DND-41 (cell line): ENCODE data around the gene ARMC3.
"Not testable (repeated sequence)": the region's sequence is repeated elsewhere in the genome, so short reads cannot be mapped to it uniquely, and the experiment has no call there.

Experiments
- ATAC-seq: fragments of 200-7000 bp; cut with Tn5 transposase; 3 replicates; pipeline ENCODE4 v1.9.1; 2021; ENCODE audit warnings: low read depth; ENCODE audit not compliant: insufficient read depth
- DNase-seq: peaks from one replicate; pipeline ENCODE4 v3.0.0-alpha.2; 2020
- H2AFZ ChIP-seq: 2 replicates; pipeline ENCODE4 v1.6.0; 2012; ENCODE audit warnings: low read depth, low read length
- H3K27ac ChIP-seq: 2 replicates; pipeline ENCODE4 v1.5.1; 2012; ENCODE audit warnings: low read length, inconsistent platforms
- H3K27me3 ChIP-seq: fragments of 200-600 bp; sonication (generic); 2 replicates; pipeline ENCODE4 v1.6.0; 2012; ENCODE audit warnings: low read length, mild to moderate bottlenecking, inconsistent platforms; ENCODE audit not compliant: insufficient read depth, poor library complexity
- H3K36me3 ChIP-seq: 2 replicates; pipeline ENCODE4 v1.5.1; 2012; ENCODE audit warnings: low read length, inconsistent platforms; ENCODE audit not compliant: insufficient read depth
- H3K4me1 ChIP-seq: 2 replicates; pipeline ENCODE4 v1.5.1; 2012; ENCODE audit warnings: mild to moderate bottlenecking, low read length; ENCODE audit not compliant: insufficient read depth
- H3K4me2 ChIP-seq: 2 replicates; pipeline ENCODE4 v1.6.0; 2012; ENCODE audit warnings: mild to moderate bottlenecking, moderate library complexity, low read length, inconsistent platforms; ENCODE audit not compliant: insufficient read depth
- H3K4me3 ChIP-seq, 2 experiments: fragments of 200-600 bp in 1 of 2; shearing (Covaris generic) in 1 of 2; 2 replicates each; pipeline ENCODE4 v1.5.1; 2012 to 2016; ENCODE audit warnings: inconsistent platforms in 2 of 2, low read length in 2 of 2, mild to moderate bottlenecking in 2 of 2, low read depth in 1 of 2, moderate library complexity in 1 of 2
- H3K79me2 ChIP-seq: 2 replicates; pipeline ENCODE4 v1.6.0; 2012; ENCODE audit warnings: low read length, inconsistent platforms; ENCODE audit not compliant: insufficient read depth
- H3K9ac ChIP-seq: 2 replicates; pipeline ENCODE4 v1.6.0; 2012; ENCODE audit warnings: low read depth, mild to moderate bottlenecking, inconsistent platforms, low read length, moderate library complexity
- H3K9me3 ChIP-seq: 2 replicates; pipeline ENCODE4 v1.5.1; 2012; ENCODE audit warnings: low read length, moderate library complexity, mild to moderate bottlenecking, inconsistent platforms; ENCODE audit not compliant: insufficient read depth, severe bottlenecking
- H4K20me1 ChIP-seq: 2 replicates; pipeline ENCODE4 v1.6.0; 2012; ENCODE audit warnings: low read length; ENCODE audit not compliant: insufficient read depth
- CTCF ChIP-seq: IDR thresholded peaks from 2 replicates; pipeline ENCODE4 v1.5.1; 2012; ENCODE audit warnings: borderline replicate concordance, low read length, moderate library complexity, mild to moderate bottlenecking; ENCODE audit not compliant: poor library complexity, severe bottlenecking; ENCODE audit errors: extremely low read depth
- EZH2 ChIP-seq: IDR thresholded peaks from 3 replicates; pipeline ENCODE4 v1.6.1; 2012; ENCODE audit warnings: borderline replicate concordance, low read depth, mild to moderate bottlenecking, moderate library complexity, low read length, inconsistent platforms; ENCODE audit not compliant: severe bottlenecking

ARMC3 gene

GRCh38 chr10:23063045-23063972 is 135.5 kb downstream of the ARMC3 start:
- Histone ChIP-seq H3K36me3 (no peaks in the 10 kb centered on the region), H3K4me2 (no peak overlapping the region), H3K9me3 (no peaks in the 10 kb centered on the region), H3K27ac (no peak overlapping the region), H3K27me3 (peaks cover 9% of the 10 kb centered on the region), H3K79me2 (no peaks in the 10 kb centered on the region), H3K4me1 (no peaks in the 10 kb centered on the region), H3K9ac (no peak overlapping the region), H2AFZ (no peak overlapping the region), H3K4me3 (no peak overlapping the region), H4K20me1 (no peaks in the 10 kb centered on the region)
- TF ChIP-seq EZH2 (no peak), CTCF (no peak)
- no peak for DNase-seq
- no peak for ATAC-seq

- H2AFZ ChIP-seq = no peak overlapping the region
Observed at GRCh38 chr10:23063973-23064812, 136.3 kb downstream of the ARMC3 start.

GRCh38 chr10:23064813-23065114 is 136.9 kb downstream of the ARMC3 start:
- ATAC-seq, H3K4me2 ChIP-seq, H2AFZ ChIP-seq, DNase-seq, H3K79me2 ChIP-seq, H3K9me3 ChIP-seq, H3K36me3 ChIP-seq, H3K9ac ChIP-seq, H3K27ac ChIP-seq, H3K4me3 ChIP-seq, H3K4me1 ChIP-seq, H3K27me3 ChIP-seq, H4K20me1 ChIP-seq: not testable (repeated sequence)

More at GRCh38 chr10:23063973-23064812, 136.3 kb downstream of the ARMC3 start:
- Histone ChIP-seq H3K27me3 (peaks cover 9% of the 10 kb centered on the region), H3K4me3 (no peak overlapping the region), H3K9ac (no peak overlapping the region), H3K4me2 (no peak overlapping the region), H3K79me2 (no peaks in the 10 kb centered on the region), H3K27ac (no peak overlapping the region), H4K20me1 (no peaks in the 10 kb centered on the region), H3K4me1 (no peaks in the 10 kb centered on the region), H3K9me3 (no peaks in the 10 kb centered on the region), H3K36me3 (no peaks in the 10 kb centered on the region)
- DNase-seq = no peak
- no peak for TF ChIP-seq EZH2
- ATAC-seq = no peak

- no peak for DNase-seq
- no peak overlapping the region for H3K4me2 ChIP-seq
Observed at GRCh38 chr10:23065181-23065948, 137.5 kb downstream of the ARMC3 start.

More at GRCh38 chr10:23065181-23065948, 137.5 kb downstream of the ARMC3 start:
- H3K9ac ChIP-seq = no peak overlapping the region
- no peaks in the 10 kb centered on the region for H3K4me1 ChIP-seq
- no peaks in the 10 kb centered on the region for H3K79me2 ChIP-seq
- no peaks in the 10 kb centered on the region for H4K20me1 ChIP-seq
- TF ChIP-seq EZH2 = no peak
- no peak for TF ChIP-seq CTCF
- no peaks in the 10 kb centered on the region for H3K36me3 ChIP-seq
- no peak for ATAC-seq
- peaks cover 5% of the 10 kb centered on the region for H3K27me3 ChIP-seq
- no peak overlapping the region for H2AFZ ChIP-seq
- H3K9me3 ChIP-seq = no peaks in the 10 kb centered on the region
- no peak overlapping the region for H3K4me3 ChIP-seq
- H3K27ac ChIP-seq = no peak overlapping the region
